Fibroblast of upper back skin (primary cell): ENCODE data around the gene SH3BP1.
A peak's percentile ranks its signal among the peaks of the same experiment; 100 is the strongest.
"Not testable (repeated sequence)": the region's sequence is repeated elsewhere in the genome, so short reads cannot be mapped to it uniquely, and the experiment has no call there.

Experiments
- DNase-seq: peaks from one replicate; pipeline ENCODE4 v3.0.0-alpha.2; 2013

Gene SH3BP1

DNA sequence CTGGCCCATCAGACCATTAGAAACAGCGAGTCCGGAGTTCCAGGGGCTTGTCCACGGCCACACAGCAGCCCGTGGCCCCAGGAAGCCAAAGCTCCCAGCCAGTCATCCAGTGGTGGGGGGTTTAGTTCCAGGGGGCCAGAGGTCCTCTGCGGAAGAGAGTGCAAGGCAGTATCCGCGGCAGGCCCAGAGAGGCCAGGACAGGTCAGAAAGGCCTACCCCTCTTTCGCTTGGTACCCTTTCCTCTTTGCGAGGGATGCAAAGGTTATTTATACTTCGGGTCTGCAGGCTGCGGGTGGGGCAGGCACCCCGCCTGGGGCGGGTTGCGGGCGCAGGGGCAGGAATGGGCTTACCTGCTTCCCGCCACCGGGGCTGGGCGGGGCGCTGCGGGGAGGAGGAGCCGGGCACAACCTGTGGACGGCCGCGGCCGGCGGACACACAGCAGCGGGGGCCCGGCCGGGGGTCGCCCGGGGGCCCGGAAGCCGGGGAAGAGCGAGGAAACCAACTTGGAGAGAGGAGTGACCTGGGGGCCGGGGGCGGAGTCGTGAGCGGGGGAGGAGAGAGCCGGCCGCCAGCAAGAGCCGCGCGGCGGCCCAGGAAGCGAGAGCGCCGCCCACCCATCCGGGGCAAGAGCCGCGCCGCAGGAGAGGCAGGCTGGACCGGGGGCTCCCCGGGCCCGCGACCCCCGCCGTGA, at the start of gene SH3BP1:
Gene SH3BP1, plus strand, starts transcription at position 600 of the 691 bp plus-strand sequence. CDS start 119 bp downstream, outside the sequence.
- no peak for DNase-seq

GRCh38 chr22:37591081-37591480, 48.4 kb upstream of the SH3BP1 start:
- not testable (repeated sequence) for DNase-seq

GRCh38 chr22:37591823-37592404, 47.6 kb upstream of the SH3BP1 start:
- DNase-seq, result no peak

DNA sequence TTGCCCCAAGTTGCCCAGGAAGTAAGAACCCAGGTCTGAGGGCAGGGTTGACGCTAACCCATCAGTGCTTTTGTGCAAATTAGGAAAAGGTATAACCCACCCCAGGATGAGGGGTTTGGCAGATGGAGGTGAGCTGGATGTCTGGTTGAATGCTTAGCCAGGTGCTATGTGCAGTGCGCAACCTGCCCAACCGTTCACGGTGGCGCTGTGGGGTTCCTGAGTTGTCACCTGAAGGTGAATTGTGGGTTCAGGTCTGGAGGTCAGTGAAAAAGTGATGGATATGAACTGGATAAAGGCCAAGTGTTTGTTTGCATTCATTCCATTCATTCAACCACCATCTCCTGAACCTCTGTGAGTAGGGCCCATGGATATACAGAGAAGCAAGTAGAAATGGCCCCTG, 45.2 kb upstream of the SH3BP1 start:
- DNase-seq, result no peak

DNA sequence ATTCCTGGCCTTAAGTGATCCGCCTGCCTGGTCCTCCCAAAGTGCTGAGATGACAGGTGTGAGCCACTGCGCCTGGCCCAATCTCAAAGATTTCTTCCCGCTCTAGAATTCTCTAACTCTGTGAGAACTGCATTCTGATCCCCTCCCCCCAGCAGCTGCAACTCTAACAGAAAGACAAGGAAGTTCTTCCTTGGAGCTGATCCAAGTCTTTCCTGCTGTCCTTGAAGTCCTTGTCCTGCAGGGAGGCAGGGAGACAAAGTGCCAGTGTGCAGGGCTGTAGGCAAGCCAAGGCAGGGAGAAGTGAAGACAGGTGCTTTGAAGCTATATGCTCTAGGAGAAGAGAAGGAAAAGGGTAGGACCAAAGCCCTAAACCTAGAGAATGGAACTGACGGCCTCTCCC, 40.3 kb upstream of the SH3BP1 start:
- no peak for DNase-seq

DNA sequence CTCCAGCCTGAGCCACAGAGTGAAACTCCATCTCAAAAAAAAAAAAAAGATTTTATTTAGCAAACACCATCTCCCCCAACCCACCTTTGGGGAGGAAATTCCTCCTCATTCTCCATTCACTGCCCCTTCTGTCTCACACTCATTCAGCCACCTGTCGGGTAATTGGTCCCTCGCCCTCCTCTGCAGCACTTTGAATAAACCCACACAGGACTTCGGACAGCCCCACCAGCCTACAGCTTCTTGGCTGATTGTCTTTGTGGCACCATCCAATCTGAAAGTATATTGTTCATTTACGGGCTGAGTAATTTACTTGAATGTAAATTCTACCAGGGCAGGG, 38.3 kb upstream of the SH3BP1 start:
- no peak for DNase-seq

- peak; percentile 40 for DNase-seq
Observed at GRCh38 chr22:37601540-37602442, 37.7 kb upstream of the SH3BP1 start.

DNA sequence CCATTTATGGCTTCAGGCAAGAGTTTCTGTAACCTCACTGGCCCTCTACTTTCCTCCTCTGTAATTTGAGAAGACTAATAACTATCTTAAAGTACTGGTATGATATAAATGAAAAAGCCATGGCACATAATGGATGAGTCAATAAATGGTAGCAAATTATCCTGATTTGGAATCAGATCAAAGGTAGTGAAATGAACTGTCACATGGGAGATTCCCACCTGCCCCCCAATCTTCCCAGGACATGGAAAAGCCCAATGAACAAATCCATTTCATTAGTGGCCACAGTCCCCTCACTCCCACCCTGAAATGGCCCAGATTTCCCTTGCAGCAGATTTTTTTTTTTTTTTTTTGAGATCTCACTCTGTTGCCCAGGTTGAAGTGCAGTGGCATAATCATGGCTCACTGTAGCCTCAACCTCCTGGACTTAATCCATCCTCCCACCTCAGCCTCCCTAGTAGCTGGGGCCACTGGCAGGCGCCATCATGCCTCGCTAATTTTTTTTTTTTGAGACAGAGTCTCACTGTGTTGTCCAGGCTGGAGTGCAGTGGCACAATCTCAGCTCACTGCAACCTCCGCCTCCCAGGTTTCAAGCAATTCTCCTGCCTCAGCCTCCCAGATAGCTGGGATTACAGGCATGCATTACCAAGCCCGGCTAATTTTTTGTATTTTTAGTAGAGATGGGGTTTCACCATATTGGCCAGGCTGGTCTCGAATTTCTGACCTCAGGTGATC, 36.8 kb upstream of the SH3BP1 start:
- DNase-seq, result not testable (repeated sequence)

DNA sequence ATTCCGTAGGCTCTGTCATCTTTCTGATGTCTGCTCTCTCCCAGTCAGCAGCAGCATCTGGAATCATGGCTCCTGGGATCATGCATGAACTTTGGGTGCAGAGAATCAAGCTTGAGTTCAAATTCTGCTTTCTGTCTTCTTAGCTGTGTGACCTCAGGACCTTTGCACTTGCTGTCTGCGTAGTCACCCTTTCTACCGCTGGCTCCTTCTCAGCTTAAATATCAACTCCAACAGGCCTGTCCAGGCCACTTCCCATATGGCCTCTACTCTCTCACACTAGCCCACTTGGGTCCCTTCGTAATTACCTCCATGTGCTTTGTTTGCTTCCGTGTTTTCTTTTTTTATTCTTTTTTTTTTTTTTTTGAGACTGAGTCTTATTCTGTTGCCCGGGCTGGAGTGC, 35.4 kb upstream of the SH3BP1 start:
- DNase-seq, result no peak

DNA sequence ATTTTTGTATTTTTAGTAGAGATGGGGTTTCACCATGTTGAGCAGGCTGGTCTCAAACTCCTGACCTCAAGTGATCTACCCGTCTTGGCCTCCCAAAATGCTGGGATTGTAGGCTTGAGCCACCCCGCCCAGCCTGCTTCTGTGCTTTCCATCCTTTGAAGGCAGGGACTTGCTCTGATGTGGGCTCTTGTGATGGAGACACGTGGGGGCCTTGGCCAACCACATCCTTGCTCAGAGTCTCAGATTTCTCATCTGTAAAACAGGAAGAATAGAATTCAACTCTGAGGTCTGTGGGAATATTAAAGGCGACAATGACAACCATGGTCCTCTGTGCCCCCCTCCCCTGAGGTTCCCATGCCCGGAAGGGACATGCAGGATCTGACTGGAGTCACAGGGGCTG, 34.6 kb upstream of the SH3BP1 start:
- DNase-seq, result no peak

GRCh38 chr22:37607010-37607934, 32.2 kb upstream of the SH3BP1 start:
- peak; percentile 56 for DNase-seq

- DNase-seq, result no peak
Observed at GRCh38 chr22:37607935-37608476, 31.5 kb upstream of the SH3BP1 start.

- peak; percentile 98 for DNase-seq
Observed at GRCh38 chr22:37608477-37609239, 30.8 kb upstream of the SH3BP1 start, which contains the start of gene GGA1. GGA1 (plus strand) TSS chr22:37608834; CDS start chr22:37608861, 27 bp downstream.

DNA sequence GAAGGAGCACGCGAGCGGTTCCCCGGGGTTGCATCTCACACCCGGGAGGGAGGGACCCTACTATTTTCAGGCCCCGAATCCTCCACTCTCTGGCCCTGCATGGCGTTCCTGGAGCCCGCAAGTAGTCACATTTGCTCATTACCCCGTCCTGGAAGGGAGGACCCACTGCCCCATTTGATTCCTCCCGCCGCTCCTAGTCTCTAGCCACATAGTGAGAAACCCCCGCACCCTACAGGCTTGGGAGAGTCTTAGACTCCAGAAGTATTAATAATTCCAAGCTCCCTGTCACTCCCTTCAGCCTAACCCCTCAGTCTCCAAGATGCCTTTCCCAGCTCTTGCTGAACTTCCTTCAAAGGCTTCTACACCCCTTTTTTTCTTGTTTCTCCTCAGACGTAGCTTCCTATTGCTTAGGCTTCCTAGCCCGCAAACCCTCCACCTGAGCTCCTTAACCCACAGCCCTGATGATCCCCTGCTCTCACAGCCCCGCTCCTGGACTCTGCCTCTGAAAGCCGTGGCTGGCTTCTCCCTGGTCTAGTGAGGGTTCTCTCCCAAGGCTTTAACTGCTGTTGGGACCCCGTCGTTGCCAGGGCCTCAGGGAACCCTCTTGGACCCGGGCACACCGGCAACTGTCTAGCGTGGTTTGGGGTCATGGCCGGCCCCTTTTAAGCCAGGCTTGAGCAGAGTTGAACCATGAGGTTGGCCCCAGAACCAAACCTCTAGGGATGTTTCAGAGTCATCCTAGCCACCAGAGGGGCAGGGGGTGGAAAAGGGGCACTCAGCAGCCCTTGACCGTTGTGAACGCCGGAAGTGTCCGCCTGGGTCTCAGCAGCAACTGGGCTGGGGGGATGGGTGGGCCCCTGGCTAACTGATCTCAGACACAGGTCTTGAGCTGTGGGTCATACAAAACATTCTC, 30.0 kb upstream of the SH3BP1 start:
- peak; percentile 13 for DNase-seq

- not testable (repeated sequence) for DNase-seq
Observed at GRCh38 chr22:37610153-37610475, 29.4 kb upstream of the SH3BP1 start.

GRCh38 chr22:37610480-37611129, 28.9 kb upstream of the SH3BP1 start:
- no peak for DNase-seq

DNA sequence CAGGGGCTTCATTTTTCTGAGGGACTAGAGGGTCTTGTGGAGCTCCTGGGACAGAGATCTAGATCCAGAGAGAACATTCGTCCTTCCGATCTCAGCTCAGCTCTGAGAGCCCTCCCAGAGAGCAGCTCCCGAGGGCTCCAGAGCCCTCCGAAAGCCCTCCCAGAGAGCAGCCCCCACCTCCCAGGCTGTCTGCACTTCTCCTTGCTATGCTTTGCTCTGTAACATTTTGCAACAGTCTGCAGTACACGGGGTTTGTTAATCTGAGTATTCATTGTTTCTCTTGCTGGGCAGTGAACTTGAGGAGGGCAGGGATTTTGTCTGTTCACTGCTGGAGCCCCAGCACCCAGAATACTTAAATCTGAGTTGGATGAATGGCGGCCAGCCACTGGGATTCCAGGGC, 28.3 kb upstream of the SH3BP1 start:
- DNase-seq, result no peak

DNA sequence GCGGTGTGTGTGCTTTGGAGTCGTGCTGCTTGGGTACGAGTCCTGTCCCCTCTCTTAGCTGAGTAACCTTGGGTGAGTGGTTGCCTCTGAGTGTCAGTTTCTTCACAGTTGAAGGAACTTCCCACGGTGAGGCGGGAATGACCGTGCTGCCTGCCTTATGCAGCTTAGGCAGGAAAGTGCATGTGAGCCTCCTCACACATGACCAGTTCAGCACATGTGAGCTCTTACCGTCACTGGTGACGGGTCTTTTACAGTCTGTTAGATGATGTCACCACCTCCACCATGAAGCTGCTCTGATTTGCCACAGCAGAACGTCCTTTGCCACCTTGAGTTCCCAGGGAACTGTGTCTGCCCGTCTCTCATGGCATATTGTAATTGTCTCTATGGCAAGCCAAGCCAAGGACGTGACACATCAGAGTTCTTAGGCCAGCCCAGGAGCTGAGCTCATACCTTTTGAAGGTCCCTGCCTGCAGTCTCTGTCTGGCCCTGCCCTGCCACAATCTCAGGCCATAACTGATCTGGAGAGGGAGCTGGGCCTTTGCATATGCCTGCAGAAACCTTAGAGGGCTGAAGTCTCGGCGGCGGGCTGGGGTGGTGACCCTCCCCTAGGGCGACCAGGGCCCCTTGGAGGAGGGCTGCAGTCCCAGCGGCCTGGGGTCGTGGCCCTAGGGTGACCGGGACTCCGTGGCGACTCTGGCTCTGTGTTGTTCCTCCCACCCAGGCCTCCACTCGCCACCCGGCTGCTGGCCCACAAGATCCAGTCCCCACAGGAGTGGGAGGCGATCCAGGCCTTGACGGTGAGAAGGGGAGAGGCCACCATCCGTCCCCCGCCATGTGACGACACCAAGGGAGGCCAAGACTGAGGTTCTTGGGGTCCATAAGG, 23.0 kb upstream of the SH3BP1 start:
- DNase-seq, result no peak
